ENCODE measurements around the gene DVL1. TPM values are rescaled to one million over a fixed set of nuclear protein-coding genes. Genes with fewer than 3 reads are reported as not detected.
A peak's percentile ranks its signal among the peaks of the same experiment; 100 is the strongest.
"Not testable (repeated sequence)": the region's sequence is repeated elsewhere in the genome, so short reads cannot be mapped to it uniquely, and the experiment has no call there.

Gene DVL1
- total and polyA plus RNA-seq, 12 donors: 64.7 to 153 (median 79.7) TPM

- WGBS, 2 donors: 92 to 94% methylated on average over 8 of the region's 8 CpGs
- H3K36me3 ChIP-seq: peaks cover 14 to 73% (median 56%) of the 10 kb centered on the region in 9 donors
- H3K9me3 ChIP-seq: no peaks in the 10 kb centered on the region
- no peak for DNase-seq
- no peaks in the 10 kb centered on the region for H3K27me3 ChIP-seq
- intact Hi-C loops (cut with DNase I): no loop called here
- TF ChIP-seq CTCF (IDR thresholded peaks at IDR 0.05): no peak
- ATAC-seq: no peak
- peaks cover 0 to 12% (median 5%) of the 10 kb centered on the region in 9 donors for H3K4me1 ChIP-seq
- no peak overlapping the region for H3K27ac ChIP-seq
- H3K4me3 ChIP-seq: no peak overlapping the region
Measured at GRCh38 chr1:1385931-1386330, 36.7 kb upstream of the DVL1 start.

- H3K4me1 ChIP-seq; H3K27ac ChIP-seq; ATAC-seq; H3K9me3 ChIP-seq; DNase-seq; intact Hi-C loops (cut with DNase I); H3K27me3 ChIP-seq; H3K4me3 ChIP-seq: not testable (repeated sequence)
- 94 to 96% methylated on average over 29 of the region's 29 CpGs for WGBS, 2 donors
- peaks cover 14 to 73% (median 50%) of the 10 kb centered on the region in 9 donors for H3K36me3 ChIP-seq
Measured at GRCh38 chr1:1385339-1385738, 36.1 kb upstream of the DVL1 start.

- peak in 2 of 8 donors; percentile 2 to 6 for ATAC-seq
- no peak for TF ChIP-seq CTCF (IDR thresholded peaks at IDR 0.05)
- Histone ChIP-seq H3K36me3 (peaks cover under 1 to 33% (median 10%) of the 10 kb centered on the region in 9 donors), H3K9me3 (no peaks in the 10 kb centered on the region), H3K4me1 (peaks cover 0 to 2% (median 0%) of the 10 kb centered on the region in 9 donors), H3K27me3 (no peaks in the 10 kb centered on the region), H3K27ac (peak overlapping the region in 1 of 10 donors; percentile 58), H3K4me3 (no peak overlapping the region)
- intact Hi-C loops (cut with DNase I): no loop called here
- DNase-seq: no peak
- 80 to 82% methylated on average over 8 of the region's 8 CpGs for WGBS, 2 donors
Measured at GRCh38 chr1:1381294-1381693, 32.1 kb upstream of the DVL1 start.

GRCh38 chr1:1380860-1381259, 31.6 kb upstream of the DVL1 start:
- Histone ChIP-seq H3K4me3 (no peak overlapping the region), H3K36me3 (peaks cover 0 to 29% (median 6%) of the 10 kb centered on the region in 9 donors), H3K9me3 (no peaks in the 10 kb centered on the region), H3K27me3 (no peaks in the 10 kb centered on the region), H3K27ac (no peak overlapping the region), H3K4me1 (peaks cover 0 to 6% (median 4%) of the 10 kb centered on the region in 9 donors)
- TF ChIP-seq CTCF (IDR thresholded peaks at IDR 0.05): no peak
- DNase-seq (no peak), ATAC-seq (peak in 1 of 8 donors; percentile 7)
- intact Hi-C loops (cut with DNase I): no loop called here
- WGBS, 2 donors: 95% methylated on average over 16 of the region's 16 CpGs

GRCh38 chr1:1377540-1378205, 28.5 kb upstream of the DVL1 start:
- no peak for TF ChIP-seq CTCF (IDR thresholded peaks at IDR 0.05)
- DNase-seq (no peak), ATAC-seq (no peak)
- H3K4me1 ChIP-seq: peaks cover 13 to 30% (median 23%) of the 10 kb centered on the region in 9 donors
- WGBS, 2 donors: 94 to 97% methylated on average over 16 of the region's 16 CpGs
- peaks cover 0 to 29% (median 0%) of the 10 kb centered on the region in 9 donors for H3K36me3 ChIP-seq
- no peak overlapping the region for H3K27ac ChIP-seq
- no peaks in the 10 kb centered on the region for H3K9me3 ChIP-seq
- H3K27me3 ChIP-seq: no peaks in the 10 kb centered on the region
- intact Hi-C loops (cut with DNase I): loop anchor here in 1 of 10 donors (10.0 kb wide), 1 partner anchor 127 kb away; no protein-coding TSS in a partner anchor
- no peak overlapping the region for H3K4me3 ChIP-seq
